Lung (tissue), 12 donors: ENCODE measurements around the gene RNF128. TPM values are rescaled to one million over a fixed set of nuclear protein-coding genes. Genes with fewer than 3 reads are reported as not detected.
"Not testable (repeated sequence)": the region's sequence is repeated elsewhere in the genome, so short reads cannot be mapped to it uniquely, and the experiment has no call there.

Experiments used
- ATAC-seq: fragments of 200-7000 bp; cut with Tn5 transposase; one replicate; pipeline ENCODE4 v1.9.1; 2020; ENCODE audit warnings: moderate number of reproducible peaks; ENCODE audit not compliant: insufficient read depth, low FRiP score
- DNase-seq, 3 donors: peaks; one replicate each; pipeline ENCODE4 v3.0.0-alpha.2; 2013 to 2017
- H3K27ac ChIP-seq, 2 donors: one replicate each; pipeline ENCODE4 v1.5.1; 2013; ENCODE audit warnings: mild to moderate bottlenecking in 2 of 2, moderate library complexity in 2 of 2, control low read depth in 1 of 2, inconsistent platforms in 1 of 2, low read depth in 1 of 2, low read length in 1 of 2
- H3K27me3 ChIP-seq, 3 donors: one replicate each; pipeline ENCODE4 v1.5.1; 2013; ENCODE audit warnings: low read length in 2 of 3; ENCODE audit not compliant: control insufficient read depth in 3 of 3, insufficient read depth in 3 of 3
- H3K36me3 ChIP-seq, 4 donors: one replicate each; pipeline ENCODE4 v1.5.1; 2013; ENCODE audit warnings: low read length in 4 of 4, mild to moderate bottlenecking in 1 of 4, moderate library complexity in 1 of 4; ENCODE audit not compliant: control insufficient read depth in 4 of 4, insufficient read depth in 4 of 4
- H3K4me1 ChIP-seq, 5 donors: one replicate each; pipeline ENCODE4 v1.5.1; 2013; ENCODE audit warnings: low read length in 5 of 5, mild to moderate bottlenecking in 2 of 5, moderate library complexity in 1 of 5; ENCODE audit not compliant: control insufficient read depth in 5 of 5, insufficient read depth in 5 of 5
- H3K4me3 ChIP-seq: one replicate; pipeline ENCODE4 v1.5.1; 2013; ENCODE audit warnings: mild to moderate bottlenecking, control low read depth, moderate library complexity
- H3K9ac ChIP-seq, 2 donors: one replicate each; pipeline ENCODE4 v1.5.1; 2013; ENCODE audit warnings: low read length in 2 of 2, control low read depth in 1 of 2; ENCODE audit not compliant: insufficient read depth in 1 of 2
- H3K9me3 ChIP-seq, 4 donors: one replicate each; pipeline ENCODE4 v1.5.1; 2013; ENCODE audit warnings: low read length in 3 of 4, mild to moderate bottlenecking in 1 of 4, moderate library complexity in 1 of 4; ENCODE audit not compliant: control insufficient read depth in 4 of 4, insufficient read depth in 3 of 4
- WGBS, 2 donors: extraction: QIAGEN DNeasy Blood & Tissue Kit; methylation state at CpG; one replicate each; pipeline ENCODE4 v1.1.7; 2013; 5-methylcytosine and 5-hydroxymethylcytosine counted together
- polyA plus RNA-seq, 2 donors: library from polyadenylated mRNA; stranded (reverse); fragments of 200-250 nt; gene quantifications; one replicate each; pipeline ENCODE4 v1.2.1, GENCODE V29; 2013
- total RNA-seq, 2 donors: library from RNA; depleted of rRNA in 1 of 2; stranded (reverse); fragments of >200 nt in 1 of 2; gene quantifications; one replicate each; pipeline ENCODE4 v1.2.1, GENCODE V29; 2014 to 2021
- TF ChIP-seq, protein P1 (sequence below): IDR thresholded peaks from 2 replicates; pipeline ENCODE4 v1.5.1; 2012; ENCODE audit warnings: mild to moderate bottlenecking; ENCODE audit errors: control extremely low read depth, extremely low read depth
- donor health status: control.
- donor health status: control.
- donor health status: Bipolar disorder and iron deficiency.
- donor health status: healthy.
- donor health status: DM: yes; HTN: yes; CAD: no.

The RNF128 gene
- total and polyA plus RNA-seq, 4 donors, result 5.2 to 13.3 (median 9.7) TPM

DNA sequence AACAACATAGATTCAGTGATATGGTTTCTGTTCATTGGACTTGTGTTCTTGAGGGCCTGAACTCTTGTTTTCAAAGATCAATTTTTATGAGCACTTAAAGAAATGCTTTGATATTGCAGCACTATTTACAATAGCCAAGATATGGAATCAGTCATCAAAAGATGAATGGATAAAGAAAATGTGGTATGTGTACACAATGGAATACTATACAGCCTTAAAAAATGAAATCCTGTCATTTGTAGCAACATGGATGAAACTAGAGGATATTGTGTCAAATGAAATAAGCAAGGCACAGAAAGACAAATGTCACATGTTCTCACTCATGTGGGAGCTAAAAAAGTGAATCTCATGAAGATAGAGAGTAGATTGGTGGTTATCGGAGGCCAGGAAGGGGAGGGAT, 21.9 kb downstream of the RNF128 start:
- no peak overlapping the region for H3K27ac ChIP-seq
- no peaks in the 10 kb centered on the region for H3K4me1 ChIP-seq
- H3K36me3 ChIP-seq, result no peaks in the 10 kb centered on the region
- ATAC-seq, result no peak
- WGBS, 2 donors, result 93 to 100% methylated on average over 1 of the region's 1 CpG
- no peak for DNase-seq
- no peak overlapping the region for H3K9ac ChIP-seq
- peaks cover 0 to 4% (median 0%) of the 10 kb centered on the region in 4 donors for H3K9me3 ChIP-seq
- no peak overlapping the region for H3K4me3 ChIP-seq
- TF ChIP-seq, protein P1, sequence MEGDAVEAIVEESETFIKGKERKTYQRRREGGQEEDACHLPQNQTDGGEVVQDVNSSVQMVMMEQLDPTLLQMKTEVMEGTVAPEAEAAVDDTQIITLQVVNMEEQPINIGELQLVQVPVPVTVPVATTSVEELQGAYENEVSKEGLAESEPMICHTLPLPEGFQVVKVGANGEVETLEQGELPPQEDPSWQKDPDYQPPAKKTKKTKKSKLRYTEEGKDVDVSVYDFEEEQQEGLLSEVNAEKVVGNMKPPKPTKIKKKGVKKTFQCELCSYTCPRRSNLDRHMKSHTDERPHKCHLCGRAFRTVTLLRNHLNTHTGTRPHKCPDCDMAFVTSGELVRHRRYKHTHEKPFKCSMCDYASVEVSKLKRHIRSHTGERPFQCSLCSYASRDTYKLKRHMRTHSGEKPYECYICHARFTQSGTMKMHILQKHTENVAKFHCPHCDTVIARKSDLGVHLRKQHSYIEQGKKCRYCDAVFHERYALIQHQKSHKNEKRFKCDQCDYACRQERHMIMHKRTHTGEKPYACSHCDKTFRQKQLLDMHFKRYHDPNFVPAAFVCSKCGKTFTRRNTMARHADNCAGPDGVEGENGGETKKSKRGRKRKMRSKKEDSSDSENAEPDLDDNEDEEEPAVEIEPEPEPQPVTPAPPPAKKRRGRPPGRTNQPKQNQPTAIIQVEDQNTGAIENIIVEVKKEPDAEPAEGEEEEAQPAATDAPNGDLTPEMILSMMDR, result no peak
- peaks cover 0 to 16% (median 3%) of the 10 kb centered on the region in 3 donors for H3K27me3 ChIP-seq

DNA sequence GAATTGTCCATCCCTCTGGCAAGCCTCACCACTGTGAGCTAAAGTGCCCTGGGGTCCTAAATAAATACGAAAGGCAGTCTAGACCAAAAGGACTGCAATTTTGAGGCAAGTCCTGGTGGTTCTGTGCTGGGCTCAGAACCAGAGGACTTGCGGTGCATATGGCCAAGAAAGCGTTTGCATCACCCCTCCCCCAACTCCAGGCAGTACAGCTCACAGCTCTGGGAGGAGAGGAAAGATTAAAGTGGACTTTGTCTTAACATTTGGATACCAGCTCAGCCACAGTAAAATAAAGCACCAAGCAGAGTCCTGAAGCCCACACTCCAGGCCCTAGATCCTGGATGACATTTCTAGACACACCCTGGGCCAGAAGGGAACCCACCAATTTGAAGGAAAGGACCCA, 24.9 kb downstream of the RNF128 start:
- Histone ChIP-seq H3K9ac (no peak overlapping the region), H3K36me3 (no peaks in the 10 kb centered on the region), H3K9me3 (peaks cover 0 to 4% (median 0%) of the 10 kb centered on the region in 4 donors), H3K4me3 (no peak overlapping the region), H3K4me1 (no peaks in the 10 kb centered on the region), H3K27me3 (peaks cover 0 to 15% (median 0%) of the 10 kb centered on the region in 3 donors), H3K27ac (no peak overlapping the region)
- no peak for ATAC-seq
- TF ChIP-seq, protein P1, result no peak
- DNase-seq, result no peak
- WGBS, 2 donors, result 64 to 70% methylated on average over 3 of the region's 3 CpGs

DNA sequence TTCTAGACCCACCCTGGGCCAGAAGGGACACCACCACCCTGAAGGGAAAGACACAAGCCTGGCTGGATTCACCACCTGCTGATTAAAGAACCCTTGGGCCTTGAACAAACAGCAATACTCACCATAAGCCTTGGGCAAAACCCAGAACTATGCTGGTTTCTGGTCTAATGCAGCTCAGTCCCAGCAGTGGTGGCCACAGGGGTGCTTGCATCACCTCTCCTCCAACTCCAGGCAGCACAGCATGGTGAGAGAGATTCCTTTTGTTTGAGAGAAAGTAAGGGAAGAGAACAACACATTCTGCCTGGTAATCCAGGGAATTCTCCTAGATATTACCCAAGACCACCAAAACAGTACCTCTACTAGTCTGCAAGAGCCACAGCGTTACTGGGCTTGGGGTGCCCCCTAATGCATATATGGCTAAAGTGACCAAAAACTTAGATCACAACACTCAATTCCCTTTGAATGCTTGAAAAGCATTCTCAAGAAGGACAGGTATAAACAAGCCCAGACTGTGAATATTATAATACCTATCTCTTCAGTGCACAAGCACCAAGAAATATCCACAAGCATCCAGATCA, 25.7 kb downstream of the RNF128 start:
- DNase-seq, result peak in 1 of 3 donors; percentile 6
- no peak overlapping the region for H3K9ac ChIP-seq
- H3K9me3 ChIP-seq, result peaks cover 0 to 4% (median 0%) of the 10 kb centered on the region in 4 donors
- no peak overlapping the region for H3K27ac ChIP-seq
- no peaks in the 10 kb centered on the region for H3K4me1 ChIP-seq
- 68 to 69% methylated on average over 1 of the region's 1 CpG for WGBS, 2 donors
- ATAC-seq, result no peak
- H3K4me3 ChIP-seq, result no peak overlapping the region
- no peaks in the 10 kb centered on the region for H3K36me3 ChIP-seq
- peaks cover 0 to 7% (median 0%) of the 10 kb centered on the region in 3 donors for H3K27me3 ChIP-seq
- TF ChIP-seq, protein P1, result no peak

DNA sequence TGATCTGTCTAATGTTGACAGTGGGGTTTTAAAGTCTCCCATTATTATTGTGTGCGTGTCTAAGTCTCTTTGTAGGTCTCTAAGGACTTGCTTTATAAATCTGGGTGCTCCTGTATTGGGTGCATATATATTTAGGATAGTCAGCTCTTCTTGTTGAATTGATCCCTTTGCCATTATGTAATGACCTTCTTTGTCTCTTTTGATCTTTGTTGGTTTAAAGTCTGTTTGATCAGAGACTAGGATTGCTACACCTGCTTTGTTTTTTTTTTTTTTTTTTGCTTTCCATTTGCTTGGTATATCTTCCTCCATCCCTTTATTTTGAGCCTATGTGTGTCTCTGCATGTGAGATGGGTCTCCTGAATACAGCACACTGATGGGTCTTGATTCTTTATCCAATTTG, 42.8 kb downstream of the RNF128 start:
- H3K9me3 ChIP-seq, ATAC-seq, H3K4me3 ChIP-seq, H3K4me1 ChIP-seq, H3K9ac ChIP-seq, H3K27me3 ChIP-seq, H3K36me3 ChIP-seq, DNase-seq, H3K27ac ChIP-seq: not testable (repeated sequence)
- WGBS, 2 donors, result 50 to 79% methylated on average over 1 of the region's 1 CpG
